LNCAP (cell line): ENCODE data around the gene AJAP1.

Experiments used
- CTCF ChIP-seq: fragments of 450-650 bp; IDR thresholded peaks from 2 replicates; pipeline ENCODE4 v1.5.1; 2017; ENCODE audit warnings: mild to moderate bottlenecking

Gene AJAP1

DNA sequence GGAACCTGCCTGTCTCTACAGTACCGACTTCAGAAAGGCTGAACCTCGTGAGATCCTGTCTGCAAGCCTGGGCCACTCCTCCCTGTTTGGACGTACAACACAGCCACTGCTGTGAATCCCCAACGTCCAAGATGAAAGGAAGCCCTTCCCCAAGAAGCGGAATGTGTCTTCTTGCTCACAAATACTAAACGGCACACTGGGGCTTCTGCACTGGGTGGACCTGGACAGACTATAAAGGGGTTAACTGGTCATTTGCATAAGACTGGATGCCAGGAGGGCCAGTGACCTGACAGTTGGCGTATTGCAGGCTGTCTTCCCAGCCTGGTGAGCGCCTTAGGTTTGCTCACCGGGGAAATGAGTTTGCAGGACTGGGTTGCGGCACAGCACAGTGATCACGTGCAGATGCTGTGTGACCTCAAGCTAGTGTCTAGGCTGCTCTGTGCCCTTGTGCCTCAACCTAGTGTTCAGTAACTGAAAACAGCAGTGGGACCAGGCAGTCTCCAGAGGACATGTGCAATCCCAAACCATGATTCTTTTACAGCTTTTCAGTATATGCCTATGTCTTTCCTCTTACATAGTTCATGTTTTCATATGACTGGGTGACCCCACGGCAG is 19.5 kb upstream of the AJAP1 start:
- no peak for TF ChIP-seq CTCF

GRCh38 chr1:4636186-4636585 is 18.2 kb upstream of the AJAP1 start:
- no peak for TF ChIP-seq CTCF

DNA sequence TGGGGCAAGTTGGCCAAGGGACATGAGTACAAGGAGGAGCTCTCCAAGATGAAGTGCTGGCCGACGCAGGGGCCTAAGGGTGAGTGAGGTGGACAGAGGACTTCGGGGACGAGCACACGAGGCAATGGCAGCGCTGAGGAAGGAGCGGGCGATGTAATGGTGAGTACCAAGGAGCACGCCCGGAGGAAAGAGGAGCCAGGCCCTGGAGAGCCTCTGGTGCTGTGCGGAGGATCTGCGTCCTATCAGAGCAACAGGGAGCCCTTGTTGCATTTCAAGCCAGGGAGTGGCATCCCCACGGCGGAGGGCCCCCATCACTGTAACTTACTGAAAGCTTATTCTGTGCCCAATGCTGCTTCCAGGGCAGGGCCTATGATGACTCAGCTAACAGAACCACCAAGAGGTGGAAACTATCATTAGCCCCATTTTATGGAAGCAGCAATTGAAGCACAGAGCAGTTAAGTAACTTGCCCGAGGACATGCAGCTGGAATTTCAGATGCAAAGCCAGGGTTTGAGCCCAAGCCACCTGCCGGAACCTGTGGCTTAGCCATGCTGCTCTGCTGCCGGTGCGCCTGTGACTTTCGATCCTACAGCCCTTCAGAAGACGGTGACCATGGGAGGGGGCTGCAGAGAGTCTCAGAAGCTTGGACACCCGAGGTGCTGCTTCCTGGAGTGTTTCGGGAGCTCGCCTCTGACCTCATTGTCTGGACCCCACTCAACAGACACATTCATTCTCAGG is 17.6 kb upstream of the AJAP1 start:
- TF ChIP-seq CTCF: no peak

DNA sequence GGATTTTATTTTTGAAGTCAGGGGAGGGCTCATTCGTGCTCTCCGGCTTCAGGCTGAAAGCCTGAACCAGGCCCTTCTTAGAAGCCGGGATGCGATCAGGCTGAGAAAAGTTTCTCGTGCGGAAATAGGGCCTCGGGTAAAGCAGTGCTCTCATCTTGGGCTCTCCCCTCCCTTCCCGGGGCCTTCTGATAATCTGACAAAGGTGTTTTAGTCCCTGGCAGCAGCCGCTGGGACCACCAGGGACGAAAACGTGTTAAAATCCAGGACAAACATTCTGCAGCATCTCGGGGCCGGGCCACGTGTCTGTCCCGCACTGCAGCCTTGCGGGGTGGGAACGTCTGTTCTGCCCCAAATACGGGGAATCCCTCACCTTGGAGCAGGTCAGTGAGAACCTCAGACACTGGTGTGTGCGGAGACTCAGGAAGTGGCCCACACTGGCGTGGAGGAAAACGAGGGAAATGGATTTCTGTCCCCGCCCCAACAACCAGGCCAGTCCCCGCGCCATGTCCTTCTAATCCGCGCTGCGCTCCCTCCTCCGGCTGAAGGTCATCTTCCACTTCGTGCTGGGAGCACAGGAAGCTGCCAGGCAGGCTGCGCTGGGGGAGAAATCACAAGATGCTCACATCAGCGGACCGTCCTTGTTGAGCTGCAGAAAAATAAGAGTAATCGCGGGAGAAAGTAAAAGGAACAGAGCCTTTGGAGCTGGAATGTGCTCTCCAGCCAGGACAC is 16.6 kb upstream of the AJAP1 start:
- no peak for TF ChIP-seq CTCF

DNA sequence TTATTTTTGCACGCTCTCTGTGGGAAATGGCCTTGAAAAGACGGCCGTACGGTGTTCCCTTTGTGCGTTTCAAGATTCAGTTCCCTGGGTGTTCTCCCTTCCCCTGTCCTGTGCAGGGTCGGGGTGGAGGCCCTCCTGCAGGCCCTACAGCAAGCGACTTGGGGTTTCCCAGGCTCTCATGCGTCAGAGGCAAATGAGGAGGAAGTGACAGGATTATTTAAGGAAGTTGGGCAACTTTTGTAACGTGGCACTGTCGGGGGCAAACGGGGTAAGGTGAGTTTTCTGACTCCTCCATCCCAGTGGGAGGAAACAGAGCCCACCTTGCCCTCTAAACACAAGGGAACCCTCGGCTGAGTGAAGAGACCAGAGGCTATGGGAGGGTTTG is 16.1 kb upstream of the AJAP1 start:
- no peak for TF ChIP-seq CTCF

DNA sequence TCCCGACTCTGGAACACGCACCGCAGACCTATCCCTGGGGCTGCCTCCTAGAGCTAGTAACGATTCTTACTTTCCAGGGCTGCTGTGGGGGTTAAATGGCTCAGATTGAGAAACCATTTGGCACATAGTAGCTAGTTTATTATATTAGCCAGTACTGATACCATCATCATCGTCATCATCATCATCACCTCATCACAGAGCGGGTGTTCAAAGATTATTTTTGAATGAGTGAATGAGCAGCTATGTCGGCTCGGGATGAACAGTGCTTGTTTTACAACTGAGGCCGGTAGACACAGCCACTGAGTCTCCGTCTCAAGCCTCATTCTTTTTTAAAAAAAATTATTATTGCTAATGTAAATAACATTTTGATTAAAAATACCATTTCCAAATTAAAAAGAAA is 13.5 kb upstream of the AJAP1 start:
- no peak for TF ChIP-seq CTCF

- no peak for TF ChIP-seq CTCF
Measured at GRCh38 chr1:4647391-4647790, 7.0 kb upstream of the AJAP1 start.
